H4 (cell line): ENCODE results near the gene PIKFYVE. TPM values are rescaled to one million over a fixed set of nuclear protein-coding genes. Genes with fewer than 3 reads are reported as not detected.
"Not testable (repeated sequence)": the region's sequence is repeated elsewhere in the genome, so short reads cannot be mapped to it uniquely, and the experiment has no call there.

Experiments used
- DNase-seq: peaks from one replicate; pipeline ENCODE4 v3.0.0-alpha.2; 2015; ENCODE audit warnings: low spot score
- total RNA-seq: library from RNA; depleted of rRNA; stranded (reverse); fragments of >200 nt; shearing (Covaris generic); gene quantifications from 2 replicates; pipeline ENCODE4 v1.2.3, GENCODE V29; 2014; rRNA removed

The PIKFYVE gene
- total RNA-seq: 11.8 and 16.0 TPM in 2 replicates

- DNase-seq: peak; percentile 97
Observed at GRCh38 chr2:208265801-208266552, at the start of gene PIKFYVE. Gene PIKFYVE (plus strand): TSS chr2:208266255. CDS start chr2:208271520, 5,265 bp downstream.

- not testable (repeated sequence) for DNase-seq
Observed at GRCh38 chr2:208221873-208222272, 44.2 kb upstream of the PIKFYVE start.

- DNase-seq: peak; percentile 30
Observed at GRCh38 chr2:208222351-208222750, 43.7 kb upstream of the PIKFYVE start.

GRCh38 chr2:208224802-208225201, 41.3 kb upstream of the PIKFYVE start:
- DNase-seq: no peak

GRCh38 chr2:208227581-208228232, 38.3 kb upstream of the PIKFYVE start:
- no peak for DNase-seq

GRCh38 chr2:208228476-208228875, 37.6 kb upstream of the PIKFYVE start:
- DNase-seq: no peak

GRCh38 chr2:208234786-208235185, 31.3 kb upstream of the PIKFYVE start:
- no peak for DNase-seq

- no peak for DNase-seq
Observed at GRCh38 chr2:208235860-208236259, 30.2 kb upstream of the PIKFYVE start.

- no peak for DNase-seq
Observed at GRCh38 chr2:208239770-208240493, 26.1 kb upstream of the PIKFYVE start.

- no peak for DNase-seq
Observed at GRCh38 chr2:208240619-208241209, 25.3 kb upstream of the PIKFYVE start.

GRCh38 chr2:208244422-208244821, 21.6 kb upstream of the PIKFYVE start:
- no peak for DNase-seq

- DNase-seq: no peak
Observed at GRCh38 chr2:208245746-208246145, 20.3 kb upstream of the PIKFYVE start.

GRCh38 chr2:208248601-208249000, 17.5 kb upstream of the PIKFYVE start:
- no peak for DNase-seq

GRCh38 chr2:208249296-208249695, 16.8 kb upstream of the PIKFYVE start:
- no peak for DNase-seq

- DNase-seq: peak; percentile 13
Observed at GRCh38 chr2:208250388-208250787, 15.7 kb upstream of the PIKFYVE start.

GRCh38 chr2:208251098-208251497, 15.0 kb upstream of the PIKFYVE start:
- no peak for DNase-seq

GRCh38 chr2:208252716-208253492, 13.2 kb upstream of the PIKFYVE start:
- DNase-seq: no peak

- DNase-seq: no peak
Observed at GRCh38 chr2:208253600-208254117, 12.4 kb upstream of the PIKFYVE start.

GRCh38 chr2:208254118-208254870, 11.8 kb upstream of the PIKFYVE start:
- DNase-seq: peak; percentile 70

GRCh38 chr2:208254871-208255556, 11.0 kb upstream of the PIKFYVE start, which contains the start of gene IDH1:
Gene IDH1 (minus strand): TSS chr2:208255071. CDS start chr2:208251551, 3,520 bp downstream.
- peak; percentile 90 for DNase-seq
